Epithelial cell of esophagus (primary cell): ENCODE data around the gene ADM.

ENCODE experiments used
- DNase-seq: peaks from one replicate; pipeline ENCODE4 v3.0.0; 2010; ENCODE audit warnings: low read depth
- H3K4me3 ChIP-seq: 2 replicates; pipeline ENCODE4 v1.5.1; 2011; ENCODE audit warnings: mild to moderate bottlenecking, low read length, control low read depth
- TF ChIP-seq, protein P1 (sequence below): IDR thresholded peaks from 2 replicates; pipeline ENCODE4 v1.5.1; 2011; ENCODE audit warnings: low read depth, mild to moderate bottlenecking, low read length, control low read depth, inconsistent platforms; ENCODE audit not compliant: insufficient read depth; ENCODE audit errors: missing control alignments

ADM gene

DNA sequence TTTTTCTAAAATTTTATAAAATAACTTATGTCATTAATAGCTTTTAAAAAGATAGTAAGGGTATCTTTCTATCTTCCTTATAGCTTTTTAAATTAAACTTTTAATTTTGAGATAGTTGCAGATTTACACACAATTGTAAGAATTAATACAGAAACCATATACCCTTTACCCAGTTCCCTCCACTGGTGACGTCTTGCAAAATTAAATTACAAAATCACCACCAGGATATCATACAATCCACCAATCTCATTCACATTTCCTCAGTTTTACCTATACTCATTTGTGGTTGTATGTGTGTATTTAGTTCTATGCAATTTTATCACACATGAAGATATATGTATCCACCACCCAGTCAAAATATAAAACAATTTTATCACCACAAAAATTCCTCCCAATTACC lies 20.9 kb upstream of the ADM start:
- DNase-seq, result no peak
- TF ChIP-seq, protein P1, sequence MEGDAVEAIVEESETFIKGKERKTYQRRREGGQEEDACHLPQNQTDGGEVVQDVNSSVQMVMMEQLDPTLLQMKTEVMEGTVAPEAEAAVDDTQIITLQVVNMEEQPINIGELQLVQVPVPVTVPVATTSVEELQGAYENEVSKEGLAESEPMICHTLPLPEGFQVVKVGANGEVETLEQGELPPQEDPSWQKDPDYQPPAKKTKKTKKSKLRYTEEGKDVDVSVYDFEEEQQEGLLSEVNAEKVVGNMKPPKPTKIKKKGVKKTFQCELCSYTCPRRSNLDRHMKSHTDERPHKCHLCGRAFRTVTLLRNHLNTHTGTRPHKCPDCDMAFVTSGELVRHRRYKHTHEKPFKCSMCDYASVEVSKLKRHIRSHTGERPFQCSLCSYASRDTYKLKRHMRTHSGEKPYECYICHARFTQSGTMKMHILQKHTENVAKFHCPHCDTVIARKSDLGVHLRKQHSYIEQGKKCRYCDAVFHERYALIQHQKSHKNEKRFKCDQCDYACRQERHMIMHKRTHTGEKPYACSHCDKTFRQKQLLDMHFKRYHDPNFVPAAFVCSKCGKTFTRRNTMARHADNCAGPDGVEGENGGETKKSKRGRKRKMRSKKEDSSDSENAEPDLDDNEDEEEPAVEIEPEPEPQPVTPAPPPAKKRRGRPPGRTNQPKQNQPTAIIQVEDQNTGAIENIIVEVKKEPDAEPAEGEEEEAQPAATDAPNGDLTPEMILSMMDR, result no peak
- no peak overlapping the region for H3K4me3 ChIP-seq

GRCh38 chr11:10285148-10285802 lies 19.6 kb upstream of the ADM start:
- H3K4me3 ChIP-seq, result no peak overlapping the region
- DNase-seq, result peak; percentile 49
- TF ChIP-seq, protein P1, result no peak

DNA sequence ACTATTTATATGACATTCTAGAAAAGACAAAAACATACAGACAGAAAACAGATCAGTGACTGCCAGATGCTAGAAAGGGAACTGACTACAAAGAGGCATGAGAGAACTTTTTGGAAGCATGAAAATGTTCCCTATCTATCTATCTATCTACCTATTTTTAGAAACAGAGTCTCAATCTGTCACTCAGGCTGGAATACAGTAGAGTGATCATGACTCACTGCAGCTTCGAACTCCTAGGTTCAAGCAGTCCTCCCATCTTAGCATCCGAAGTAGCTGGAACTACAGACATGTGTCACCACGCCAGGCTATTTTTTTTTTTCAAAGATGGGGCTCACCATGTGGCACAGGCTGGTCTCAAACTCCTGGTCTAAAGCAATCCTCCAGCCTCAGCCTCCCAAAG lies 17.7 kb upstream of the ADM start:
- no peak overlapping the region for H3K4me3 ChIP-seq
- DNase-seq, result no peak
- TF ChIP-seq, protein P1, result no peak

GRCh38 chr11:10287766-10288715 lies 16.8 kb upstream of the ADM start:
- TF ChIP-seq, protein P1, result no peak
- no peak for DNase-seq
- H3K4me3 ChIP-seq, result no peak overlapping the region

DNA sequence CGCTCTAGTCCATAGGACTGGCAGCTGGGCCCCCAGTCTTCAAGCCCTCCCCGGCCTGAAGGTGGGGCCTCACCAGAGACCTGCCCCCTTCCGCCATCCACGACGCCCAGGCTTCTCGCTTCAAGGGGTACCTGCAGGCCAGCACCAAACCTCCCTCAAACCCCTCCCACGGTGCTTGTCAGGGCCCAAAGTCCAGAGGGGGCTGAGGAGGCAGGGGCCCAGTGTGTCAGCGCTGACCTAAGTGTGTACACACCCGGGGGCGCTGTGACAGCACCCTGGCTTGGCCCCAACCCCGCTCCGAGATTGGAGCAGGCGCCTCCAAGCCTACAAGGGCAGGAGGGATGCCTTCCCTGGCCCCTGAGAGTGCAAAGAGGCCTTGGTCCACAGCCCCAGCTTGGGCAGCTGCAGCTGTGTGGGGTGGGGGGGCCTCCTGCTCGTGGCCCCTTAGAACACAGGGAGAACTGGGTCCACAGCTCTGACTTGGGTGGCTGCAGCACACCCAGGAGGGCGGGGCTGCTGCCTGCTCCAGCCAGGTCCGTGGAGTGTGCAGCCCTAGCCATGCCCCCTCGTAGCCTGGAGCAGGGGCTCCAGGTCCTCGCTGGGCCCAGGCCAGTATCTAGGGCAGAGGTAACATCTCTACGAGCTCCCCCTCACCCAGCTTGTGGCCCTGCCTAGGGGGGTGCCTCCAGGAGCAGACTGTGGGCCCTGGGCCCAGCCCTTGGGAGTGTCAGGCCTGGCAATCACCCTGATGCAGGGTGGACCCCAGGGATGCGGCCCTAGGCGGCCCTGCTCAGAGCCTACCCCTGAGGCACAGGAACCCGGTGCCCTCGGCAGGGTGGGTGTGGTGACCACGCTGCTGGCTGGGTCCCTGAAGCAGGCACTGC lies 15.8 kb upstream of the ADM start:
- DNase-seq, result no peak
- TF ChIP-seq, protein P1, result no peak
- no peak overlapping the region for H3K4me3 ChIP-seq

DNA sequence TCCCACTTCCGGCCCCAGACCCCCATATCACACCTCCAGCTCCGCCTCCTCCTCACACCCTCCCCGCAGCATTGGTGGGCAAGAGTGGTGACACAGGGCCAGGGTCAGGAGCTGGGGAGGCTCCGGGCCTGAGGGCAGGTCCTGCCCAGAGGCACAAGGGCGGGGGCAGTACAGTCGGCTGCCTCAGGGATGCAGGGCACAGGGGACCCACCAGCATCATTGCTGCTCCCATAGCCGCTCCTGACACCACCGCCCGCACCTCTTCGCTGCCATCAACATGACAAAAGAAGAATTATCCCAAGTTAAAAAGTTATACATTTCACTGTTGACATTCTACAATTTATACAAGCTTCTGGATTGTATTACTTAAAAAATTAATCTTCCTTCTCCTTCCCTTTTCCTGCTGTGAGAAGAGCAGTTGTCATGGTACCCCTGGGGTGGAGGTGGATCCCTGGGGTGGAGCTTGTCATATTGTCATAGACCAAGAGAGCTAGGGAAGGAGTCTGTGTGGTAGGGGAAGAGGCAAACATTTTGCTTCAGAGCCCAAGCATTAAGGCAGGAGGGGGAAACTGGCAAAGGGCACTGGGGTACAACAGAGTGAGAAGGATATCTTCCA lies 15.0 kb upstream of the ADM start:
- no peak overlapping the region for H3K4me3 ChIP-seq
- DNase-seq, result no peak
- TF ChIP-seq, protein P1, result no peak
